ENCODE results near the gene CCDC93. TPM values are rescaled to one million over a fixed set of nuclear protein-coding genes. Genes with fewer than 3 reads are reported as not detected.

The CCDC93 gene
- total and polyA plus RNA-seq, 10 of the 15 experiments (the other 5 are each of a cell fraction or from before 2014, with no cell fraction given): 3.6 to 27.2 (median 13.5) TPM

- SMC1A ChIA-PET (ENCODE audit: uncharacterized antibody, unreplicated experiment): no interaction called here
- Histone ChIP-seq H3K27ac (ENCODE audit: control insufficient read depth, insufficient read depth) (no peak overlapping the region), H2AFZ (ENCODE audit: control insufficient read depth, low read depth, low read length) (no peak overlapping the region), H3K36me3 (ENCODE audit: control insufficient read depth in 2 of 2, insufficient read depth in 2 of 2, low read length in 1 of 2) (no peaks in the 10 kb centered on the region), H4K20me1 (ENCODE audit: control insufficient read depth, insufficient read depth) (no peaks in the 10 kb centered on the region), H3K79me2 (ENCODE audit: control insufficient read depth, insufficient read depth, low read length) (no peaks in the 10 kb centered on the region), H3K4me3 (no peak overlapping the region), H3K4me2 (ENCODE audit: control insufficient read depth, insufficient read depth) (no peak overlapping the region), H3K27me3 (replicated peaks in 1 of 2; ENCODE audit: control insufficient read depth in 2 of 2, insufficient read depth in 2 of 2, low read length in 1 of 2) (no peaks in the 10 kb centered on the region), H3K9ac (ENCODE audit: control insufficient read depth, insufficient read depth, low read length) (no peak overlapping the region), H3K9me3 (replicated peaks; ENCODE audit: control insufficient read depth, insufficient read depth, low read length) (no peaks in the 10 kb centered on the region), H3K4me1 (ENCODE audit: control insufficient read depth, insufficient read depth, low read length) (no peaks in the 10 kb centered on the region)
- intact Hi-C loops (cut with micrococcal nuclease; ENCODE audit: unreplicated experiment): no loop called here
- 73% methylated on average over 7 of the region's 7 CpGs for WGBS (ENCODE audit: insufficient coverage, insufficient replicate concordance, low lambda C conversion rate, missing lambda C conversion rate)
- in situ Hi-C loops (cut with MboI): no loop called here
- no peak for ATAC-seq
- no peak for FAIRE-seq
- RAD21 ChIA-PET (ENCODE audit: unreplicated experiment): no interaction called here
- CTCF ChIA-PET: no interaction called here
- POLR2A ChIA-PET: no interaction called here
- DNase-seq (ENCODE audit: low read depth, low spot score): no peak
- TF ChIP-seq USF1 (IDR thresholded peaks at IDR 0.05; ENCODE audit: borderline replicate concordance, extremely low read length, insufficient read depth, low read depth, low read length) (no peak), EGR1 (IDR thresholded peaks at IDR 0.05; ENCODE audit: borderline replicate concordance in 1 of 2, low read depth in 2 of 2, low read length in 2 of 2) (no peak), KLF5 (IDR thresholded peaks at IDR 0.05; ENCODE audit: partially characterized antibody) (no peak), NR2C1 (IDR thresholded peaks at IDR 0.05) (no peak), CHD4 (IDR thresholded peaks at IDR 0.05) (no peak)
- no TSS peak for BruUV-seq (replicated peaks)
Observed at GRCh38 chr2:117902933-117903332, 110.9 kb downstream of the CCDC93 start.

- POLR2A ChIA-PET: no interaction called here
- TF ChIP-seq SIX5 (IDR thresholded peaks at IDR 0.05; ENCODE audit: low read depth, low read length, severe bottlenecking): no peak
- TF ChIP-seq ASH2L (IDR thresholded peaks at IDR 0.05; ENCODE audit: borderline replicate concordance, low read depth): no peak
- TF ChIP-seq IKZF2 (IDR thresholded peaks at IDR 0.05): 0 out of 4 replicates have a peak, but pooled peaks of 1 of the 2 experiments have one; percentile 10
- no peak for TF ChIP-seq USF1 (IDR thresholded peaks at IDR 0.05; ENCODE audit: borderline replicate concordance, extremely low read length, insufficient read depth, low read depth, low read length)
- Histone ChIP-seq H3K4me2 (ENCODE audit: control insufficient read depth, insufficient read depth) (no peak overlapping the region), H3K27me3 (replicated peaks in 1 of 2; ENCODE audit: control insufficient read depth in 2 of 2, insufficient read depth in 2 of 2, low read length in 1 of 2) (no peaks in the 10 kb centered on the region), H2AFZ (ENCODE audit: control insufficient read depth, low read depth, low read length) (no peak overlapping the region), H3K4me1 (ENCODE audit: control insufficient read depth, insufficient read depth, low read length) (no peaks in the 10 kb centered on the region), H3K79me2 (ENCODE audit: control insufficient read depth, insufficient read depth, low read length) (no peaks in the 10 kb centered on the region), H3K9ac (ENCODE audit: control insufficient read depth, insufficient read depth, low read length) (no peak overlapping the region), H3K27ac (ENCODE audit: control insufficient read depth, insufficient read depth) (no peak overlapping the region), H4K20me1 (ENCODE audit: control insufficient read depth, insufficient read depth) (no peaks in the 10 kb centered on the region), H3K36me3 (ENCODE audit: control insufficient read depth in 2 of 2, insufficient read depth in 2 of 2, low read length in 1 of 2) (no peaks in the 10 kb centered on the region), H3K9me3 (replicated peaks; ENCODE audit: control insufficient read depth, insufficient read depth, low read length) (no peaks in the 10 kb centered on the region), H3K4me3 (no peak overlapping the region)
- 0% methylated on average over 1 of the region's 1 CpG for WGBS (ENCODE audit: insufficient coverage, insufficient replicate concordance, low lambda C conversion rate, missing lambda C conversion rate)
- CTCF ChIA-PET: no interaction called here
- no TSS peak for BruUV-seq (replicated peaks)
- no peak for DNase-seq (ENCODE audit: low read depth, low spot score)
- SMC1A ChIA-PET (ENCODE audit: uncharacterized antibody, unreplicated experiment): no interaction called here
- RAD21 ChIA-PET (ENCODE audit: unreplicated experiment): no interaction called here
- FAIRE-seq: no peak
- in situ Hi-C loops (cut with MboI): no loop called here
- ATAC-seq: peak; percentile 42
- intact Hi-C loops (cut with micrococcal nuclease; ENCODE audit: unreplicated experiment): no loop called here
Observed at GRCh38 chr2:117888897-117889296, 125.0 kb downstream of the CCDC93 start.

Data from GM12878 (cell line).